Measurements from ENCODE around the gene PIEZO1.

PIEZO1 gene

DNA sequence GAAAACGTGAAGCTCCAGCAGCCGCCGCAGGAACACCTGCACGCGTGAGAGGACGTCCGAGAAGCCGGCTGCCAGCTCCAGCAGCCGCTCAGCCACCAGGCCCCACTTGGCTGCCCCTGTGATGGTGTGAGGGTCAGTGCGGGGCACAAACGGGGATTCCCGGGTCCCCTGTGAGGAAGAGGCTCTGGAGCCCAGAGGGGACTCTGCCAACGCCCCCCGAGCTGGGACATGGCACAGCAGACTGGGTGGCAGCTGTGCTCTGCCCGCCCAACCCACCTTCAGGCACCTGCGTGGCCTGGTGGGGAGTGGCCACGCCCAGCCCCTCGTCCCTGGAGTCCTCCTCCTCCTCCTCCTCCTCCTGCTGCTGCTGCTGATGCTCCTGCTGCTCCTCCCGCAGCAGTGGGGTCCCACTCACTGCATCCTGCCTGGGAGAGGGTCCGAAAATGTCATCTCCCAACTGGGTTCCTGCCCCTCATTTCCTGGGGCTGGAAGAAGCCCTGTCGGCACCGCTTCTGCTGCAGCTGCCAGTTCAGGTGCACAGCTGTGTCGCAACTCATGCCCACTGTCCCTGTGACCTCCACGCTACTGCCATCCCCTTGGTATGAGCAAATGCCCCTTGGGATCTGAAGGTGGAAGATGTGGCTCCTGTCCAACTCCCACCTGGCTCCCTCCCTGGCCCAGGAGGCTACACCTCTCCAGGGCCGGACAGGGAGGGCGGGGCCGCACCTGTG is 51.2 kb downstream of the PIEZO1 start:
- no peak for DNase-seq (ENCODE audit: low read depth)

GRCh38 chr16:88732961-88733294 is 52.1 kb downstream of the PIEZO1 start:
- no peak for DNase-seq (ENCODE audit: low read depth)

GRCh38 chr16:88732172-88732960 is 52.7 kb downstream of the PIEZO1 start:
- DNase-seq (ENCODE audit: low read depth): no peak

DNA sequence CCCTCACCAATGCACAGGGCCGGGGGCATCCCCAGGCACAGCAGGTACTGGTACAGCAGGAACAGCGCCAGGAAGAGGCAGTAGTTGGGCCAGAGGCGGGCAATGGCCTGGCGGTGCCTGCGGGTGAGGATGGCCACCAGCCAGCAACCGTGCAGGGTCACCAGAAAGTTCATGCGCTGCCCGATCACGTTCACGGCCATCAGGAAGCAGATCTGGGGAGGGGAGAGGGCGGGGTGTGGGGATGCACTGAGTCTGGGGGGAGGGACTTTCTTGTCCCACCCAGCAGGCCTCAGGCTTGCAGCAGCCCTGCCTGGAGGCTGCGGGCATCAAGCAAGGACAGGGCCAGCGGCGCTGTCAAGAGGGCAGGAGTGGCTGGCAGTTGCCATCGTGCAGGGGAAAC is 53.3 kb downstream of the PIEZO1 start:
- no peak for DNase-seq (ENCODE audit: low read depth)

GRCh38 chr16:88730632-88731607 is 54.1 kb downstream of the PIEZO1 start:
- no peak for DNase-seq (ENCODE audit: low read depth)

DNA sequence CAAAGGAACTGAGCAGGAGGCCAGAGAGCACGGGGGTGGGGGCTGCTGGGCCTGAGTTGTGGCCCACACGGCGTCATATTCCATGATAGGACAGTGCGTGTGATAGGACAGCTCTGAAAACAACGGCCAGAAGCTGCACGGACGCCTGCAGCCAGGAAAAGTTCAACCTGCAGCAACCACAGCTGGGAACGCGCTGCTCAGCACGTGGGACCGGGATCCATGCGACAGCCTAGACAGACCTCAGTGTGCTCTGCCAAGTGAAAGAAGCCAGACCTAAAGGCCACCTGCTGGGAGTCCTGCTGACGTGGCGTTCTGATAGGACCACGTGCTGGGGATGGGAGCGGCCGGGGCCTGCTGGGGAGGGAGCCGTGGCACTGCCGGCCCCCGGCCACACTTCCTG is 57.1 kb downstream of the PIEZO1 start:
- no peak for DNase-seq (ENCODE audit: low read depth)

GRCh38 chr16:88726981-88727380 is 58.0 kb downstream of the PIEZO1 start:
- no peak for DNase-seq (ENCODE audit: low read depth)

DNA sequence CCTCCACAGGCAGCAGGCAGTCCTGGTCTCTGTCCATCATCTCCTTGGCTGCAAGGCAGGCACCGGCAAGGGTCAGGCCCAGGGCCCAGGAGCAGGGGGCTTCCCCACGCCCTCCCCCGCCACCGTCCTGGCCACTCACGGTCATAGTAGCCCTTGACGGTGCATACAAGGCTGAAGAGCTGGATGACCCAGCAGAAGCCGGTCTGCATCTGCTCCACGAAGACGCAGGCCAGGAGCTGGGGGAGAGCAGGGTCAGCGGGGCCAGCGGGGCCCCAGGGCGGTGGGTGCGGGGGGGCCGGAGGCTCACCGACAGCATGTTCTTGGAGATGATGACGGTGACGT is 58.6 kb downstream of the PIEZO1 start:
- DNase-seq (ENCODE audit: low read depth): no peak

DNA sequence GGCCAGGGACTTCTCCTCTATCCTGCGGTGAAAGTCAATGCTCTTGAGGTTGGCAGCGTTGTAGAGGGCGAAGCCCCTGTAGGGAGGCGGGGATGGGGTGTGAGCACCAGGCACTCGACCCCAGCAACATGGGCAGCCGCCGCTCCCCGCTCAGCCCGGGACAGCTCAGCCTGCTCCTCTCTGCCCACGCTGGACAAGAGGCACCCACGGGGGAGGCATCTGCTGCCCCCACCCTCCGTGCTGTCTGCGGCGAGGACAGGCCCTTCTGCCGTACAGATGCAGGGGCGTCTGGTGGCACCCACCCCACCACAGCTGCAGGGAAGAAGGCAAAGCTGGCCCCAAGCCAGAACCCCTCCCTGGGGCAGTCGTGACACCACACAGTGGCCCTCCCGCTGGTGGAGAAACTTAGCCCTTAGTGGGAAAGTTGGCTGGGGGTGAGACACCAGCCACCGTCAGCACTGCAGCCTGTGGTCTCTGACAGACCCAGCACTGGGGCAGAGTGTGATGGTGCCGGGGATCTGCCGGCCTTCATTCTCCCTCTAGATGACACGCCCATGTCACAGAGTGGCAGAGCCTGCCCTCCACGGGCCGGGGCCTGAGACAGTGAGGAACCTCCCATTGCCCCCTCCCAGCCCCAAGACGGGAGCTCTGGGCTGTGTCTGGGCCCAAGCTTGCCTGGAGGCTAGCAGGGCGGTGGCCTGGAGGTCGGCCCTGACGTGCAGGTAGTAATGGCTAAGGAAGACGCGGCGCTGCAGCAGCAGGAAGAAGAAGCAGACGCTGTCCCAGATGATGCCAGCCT is 59.2 kb downstream of the PIEZO1 start:
- DNase-seq (ENCODE audit: low read depth): no peak

- DNase-seq (ENCODE audit: low read depth): no peak
Observed at GRCh38 chr16:88724855-88725555, 60.0 kb downstream of the PIEZO1 start.

GRCh38 chr16:88723911-88724310 is 61.1 kb downstream of the PIEZO1 start:
- no peak for DNase-seq (ENCODE audit: low read depth)

DNA sequence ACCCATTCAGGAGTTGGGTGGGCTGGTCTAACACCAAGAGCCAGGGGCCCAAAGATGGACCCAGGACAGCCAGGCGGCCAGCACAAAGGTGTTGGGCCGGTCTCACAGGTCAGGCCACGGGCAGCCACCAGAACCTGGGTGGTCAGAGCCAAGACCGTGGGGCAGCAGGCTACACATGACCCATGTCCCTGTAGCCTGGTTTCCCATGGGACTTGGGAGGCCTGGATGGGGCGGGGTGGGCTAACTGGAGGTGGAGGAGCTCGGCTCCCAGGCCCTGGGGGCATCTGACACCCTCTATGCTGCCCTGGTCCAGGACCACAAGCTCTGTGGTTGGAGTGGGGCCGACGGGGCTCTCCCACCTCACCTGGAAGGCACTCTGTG is 61.5 kb downstream of the PIEZO1 start:
- DNase-seq (ENCODE audit: low read depth): no peak

- DNase-seq (ENCODE audit: low read depth): no peak
Observed at GRCh38 chr16:88722784-88723506, 62.1 kb downstream of the PIEZO1 start.

DNA sequence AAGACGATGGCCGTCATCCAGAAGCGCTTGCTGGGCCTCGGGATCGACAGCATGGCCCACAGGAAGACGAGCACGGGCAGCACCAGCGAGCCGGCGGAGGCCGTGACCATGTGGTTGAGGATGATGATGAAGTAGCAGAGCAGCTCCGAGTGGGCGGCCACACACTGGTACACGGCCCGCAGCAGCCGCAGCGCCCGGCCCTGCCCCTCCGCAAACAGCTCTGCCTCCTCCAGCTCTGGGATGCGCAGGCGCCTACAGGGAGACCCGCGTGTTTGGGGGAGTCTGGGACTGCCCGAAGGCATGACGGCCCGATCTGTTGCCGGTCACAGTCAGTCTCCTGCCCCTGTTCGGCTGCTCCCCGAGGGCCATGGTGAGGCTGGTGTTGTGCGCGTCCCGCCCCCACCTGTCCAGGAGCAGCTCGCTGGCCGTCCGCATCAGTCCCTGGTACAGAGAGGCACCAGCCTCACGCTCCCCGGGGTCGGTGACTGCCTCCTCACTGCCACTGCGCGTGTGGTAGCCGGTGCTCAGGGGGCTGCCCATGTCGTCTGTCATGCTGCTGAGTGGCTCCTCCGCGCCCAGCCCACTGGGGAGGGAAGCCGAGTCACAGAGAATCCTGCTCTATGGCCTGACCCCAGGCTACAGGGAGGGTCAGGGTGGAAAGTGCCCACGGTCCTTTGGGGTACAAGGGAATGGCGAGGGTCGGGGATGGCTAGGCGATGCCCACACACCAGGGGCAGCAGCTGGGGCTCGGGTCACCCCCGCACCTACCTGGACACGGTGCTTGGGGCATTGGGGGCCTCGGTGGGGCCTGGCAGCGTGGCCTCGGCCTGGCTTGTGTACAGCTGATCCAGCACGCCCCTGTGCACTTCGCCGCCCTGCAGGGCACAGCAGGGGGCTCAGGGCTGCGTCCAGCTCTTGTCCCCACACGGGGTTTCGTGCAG is 62.9 kb downstream of the PIEZO1 start:
- DNase-seq (ENCODE audit: low read depth): no peak

GRCh38 chr16:88721236-88721635 is 63.8 kb downstream of the PIEZO1 start:
- DNase-seq (ENCODE audit: low read depth): no peak

DNA sequence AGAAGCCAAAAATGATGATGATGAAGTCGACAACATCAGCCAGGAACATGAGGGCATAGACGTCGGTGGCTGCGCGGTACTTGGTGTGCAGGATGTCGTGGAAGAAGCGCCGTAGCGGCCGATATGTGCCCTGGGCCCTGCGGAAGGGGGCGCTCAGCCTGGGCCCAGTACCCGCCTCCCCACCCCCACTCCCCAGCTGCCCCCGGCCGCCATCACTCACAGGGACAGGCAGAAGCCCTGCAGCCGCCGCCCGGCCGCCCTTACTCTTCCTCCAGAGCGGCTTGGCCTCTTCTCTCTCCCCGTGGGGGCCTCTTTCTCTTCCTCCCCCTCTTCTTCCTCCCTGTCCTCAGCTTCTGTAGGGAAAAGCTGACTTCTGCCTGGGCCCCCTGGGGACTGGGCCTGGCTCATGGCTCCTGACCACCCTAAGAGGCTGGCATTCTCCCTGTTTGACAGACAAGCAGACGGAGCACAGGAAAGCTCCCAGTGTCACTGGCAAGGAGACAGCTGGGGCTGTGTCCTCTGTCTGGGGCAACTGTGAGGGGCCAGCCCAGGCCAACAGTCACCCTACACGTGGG is 64.5 kb downstream of the PIEZO1 start:
- DNase-seq (ENCODE audit: low read depth): no peak

DNA sequence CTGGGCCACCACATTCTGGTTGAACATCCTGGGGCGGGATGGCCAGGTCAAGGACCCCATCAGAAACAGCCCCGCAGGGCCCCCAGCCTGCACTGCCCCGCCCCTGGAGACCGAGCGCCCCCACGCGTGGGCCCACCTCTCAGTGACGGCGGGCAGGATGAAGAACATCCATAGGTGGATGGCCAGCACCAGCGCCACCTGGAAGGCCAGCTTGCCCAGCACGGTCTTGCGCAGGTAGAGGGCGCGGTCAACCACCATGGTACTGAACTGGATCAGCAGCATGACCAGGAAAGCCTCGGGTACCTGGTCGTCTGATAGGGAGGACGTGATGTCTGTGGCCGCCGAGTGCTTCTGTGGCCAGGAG is 65.1 kb downstream of the PIEZO1 start:
- no peak for DNase-seq (ENCODE audit: low read depth)

GRCh38 chr16:88719267-88719932 is 65.6 kb downstream of the PIEZO1 start:
- no peak for DNase-seq (ENCODE audit: low read depth)

GRCh38 chr16:88718178-88718577 is 66.8 kb downstream of the PIEZO1 start:
- DNase-seq (ENCODE audit: low read depth): no peak

Measured in fibroblast of the conjunctiva (primary cell).